WTC11 (cell line): Measurements from ENCODE around the gene WAC. TPM values are rescaled to one million over a fixed set of nuclear protein-coding genes. Genes with fewer than 3 reads are reported as not detected.

ENCODE experiments used
- ATAC-seq: fragments of 200-7000 bp; cut with Tn5 transposase; 2 replicates; pipeline ENCODE4 v1.10.0; 2021; ENCODE audit warnings: mild to moderate bottlenecking, moderate library complexity
- CTCF ChIA-PET: fragments of 300-600 bp; sonication (Branson Sonifier 250); formaldehyde crosslinking; loops from one replicate; lab custom pipeline; 2021; ENCODE audit warnings: antibody characterized with exemption; lab: Charles Lee
- POLR2A ChIA-PET: fragments of 350-600 bp; sonication (Branson Sonifier 250); formaldehyde crosslinking; loops from one replicate; lab custom pipeline; 2021; ENCODE audit warnings: antibody characterized with exemption; lab: Charles Lee
- DNase-seq: peaks from one replicate; pipeline ENCODE4 v3.0.0; 2021; ENCODE audit warnings: low spot score
- H3K27ac Mint-ChIP-seq: 2 replicates; pipeline ENCODE4 v1.8.0; 2021; ENCODE audit warnings: mixed read lengths
- H3K27me3 Mint-ChIP-seq: 2 replicates; pipeline ENCODE4 v1.8.0; 2021; ENCODE audit warnings: low read depth, mild to moderate bottlenecking, moderate library complexity, mixed read lengths
- H3K36me3 Mint-ChIP-seq: 2 replicates; pipeline ENCODE4 v1.8.0; 2021; ENCODE audit warnings: mixed read lengths
- H3K4me1 Mint-ChIP-seq: 2 replicates; pipeline ENCODE4 v1.8.0; 2022; ENCODE audit warnings: mixed read lengths
- H3K4me3 Mint-ChIP-seq: 2 replicates; pipeline ENCODE4 v1.8.0; 2021; ENCODE audit warnings: mild to moderate bottlenecking, moderate library complexity, mixed read lengths
- H3K9me3 Mint-ChIP-seq: 2 replicates; pipeline ENCODE4 v1.8.0; 2021; ENCODE audit warnings: mixed read lengths
- AFF4 ChIP-seq: sonication (generic); formaldehyde crosslinking; IDR thresholded peaks from 2 replicates; pipeline ENCODE4 v1.8.1; 2023; ENCODE audit warnings: mild to moderate bottlenecking, missing genetic modification reagents, borderline replicate concordance
- AR ChIP-seq: fragments of 250-450 bp; sonication (Bioruptor Pico); IDR thresholded peaks from 2 replicates; pipeline ENCODE4 v1.9.0; 2021; ENCODE audit warnings: mild to moderate bottlenecking
- ATF2 ChIP-seq: sonication (generic); formaldehyde crosslinking; IDR thresholded peaks from 2 replicates; pipeline ENCODE4 v1.8.1; 2022; ENCODE audit warnings: low read depth, missing genetic modification reagents, borderline replicate concordance
- ELF4 ChIP-seq: sonication (generic); formaldehyde crosslinking; IDR thresholded peaks from 2 replicates; pipeline ENCODE4 v1.8.1; 2022; ENCODE audit warnings: low read depth, mild to moderate bottlenecking, moderate library complexity, missing genetic modification reagents
- FOXK1 ChIP-seq: sonication (generic); formaldehyde crosslinking; IDR thresholded peaks from 2 replicates; pipeline ENCODE4 v1.8.0; 2022; ENCODE audit warnings: mild to moderate bottlenecking, moderate library complexity, missing genetic modification reagents
- GABPB1 ChIP-seq: sonication (generic); formaldehyde crosslinking; IDR thresholded peaks from 2 replicates; pipeline ENCODE4 v1.8.1; 2023; ENCODE audit warnings: mild to moderate bottlenecking, missing genetic modification reagents
- HMGXB4 ChIP-seq: sonication (generic); formaldehyde crosslinking; IDR thresholded peaks from 2 replicates; pipeline ENCODE4 v1.8.1; 2023; ENCODE audit warnings: mild to moderate bottlenecking, moderate library complexity, missing genetic modification reagents
- SMAD4 ChIP-seq: sonication (generic); formaldehyde crosslinking; IDR thresholded peaks from 2 replicates; pipeline ENCODE4 v1.8.0; 2022; ENCODE audit warnings: mild to moderate bottlenecking, missing genetic modification reagents
- SOX15 ChIP-seq: fragments of 250-450 bp; sonication (Bioruptor Pico); IDR thresholded peaks from 2 replicates; pipeline ENCODE4 v1.9.0; 2021; ENCODE audit warnings: mild to moderate bottlenecking
- STAT6 ChIP-seq: sonication (generic); formaldehyde crosslinking; conservative IDR thresholded peaks from 2 replicates; pipeline ENCODE4 v1.8.1; 2023; ENCODE audit warnings: mild to moderate bottlenecking, low read depth, missing genetic modification reagents, moderate library complexity
- TEAD1 ChIP-seq: sonication (generic); formaldehyde crosslinking; IDR thresholded peaks from 2 replicates; pipeline ENCODE4 v1.8.0; 2022; ENCODE audit warnings: mild to moderate bottlenecking, missing genetic modification reagents
- TP53 ChIP-seq: sonication (generic); formaldehyde crosslinking; IDR thresholded peaks from 2 replicates; pipeline ENCODE4 v1.8.1; 2023; ENCODE audit warnings: mild to moderate bottlenecking, missing genetic modification reagents
- ZMAT4 ChIP-seq: fragments of 250-450 bp; sonication (Bioruptor Pico); IDR thresholded peaks from 2 replicates; pipeline ENCODE4 v1.9.0; 2021; ENCODE audit warnings: mild to moderate bottlenecking
- ZNF281 ChIP-seq: sonication (generic); formaldehyde crosslinking; IDR thresholded peaks from 2 replicates; pipeline ENCODE4 v1.8.0; 2023; ENCODE audit warnings: mild to moderate bottlenecking, missing genetic modification reagents
- ZNF425 ChIP-seq: fragments of 250-450 bp; sonication (Bioruptor Pico); conservative IDR thresholded peaks from 2 replicates; pipeline ENCODE4 v1.9.0; 2021; ENCODE audit warnings: mild to moderate bottlenecking
- total RNA-seq: library from RNA; stranded (reverse); gene quantifications from 3 replicates; pipeline ENCODE4 v1.2.3, GENCODE V29; 2021

WAC gene
- total RNA-seq, 1 experiment from 2014 or later: 108 TPM

GRCh38 chr10:28503114-28503513 is 29.8 kb upstream of the WAC start (continued):
- TF ChIP-seq ELF4 (CRISPR knock-in tag) (no peak), AFF4 (CRISPR knock-in tag) (no peak), TEAD1 (CRISPR knock-in tag) (no peak), HMGXB4 (CRISPR knock-in tag) (no peak)
- TF ChIP-seq, all 79 proteins: peak for 0

- DNase-seq (no peak), ATAC-seq (no peak)
- Mint-ChIP-seq H3K4me3 (no peak overlapping the region), H3K4me1 (peaks cover 13% of the 10 kb centered on the region), H3K36me3 (peaks cover 3% of the 10 kb centered on the region; the same call in 1 of the 2 replicates), H3K9me3 (peaks cover 6% of the 10 kb centered on the region; the same call in 1 of the 2 replicates), H3K27me3 (no peaks in the 10 kb centered on the region), H3K27ac (no peak overlapping the region)
- ChIA-PET CTCF (no interaction called here), POLR2A (no interaction called here)
- TF ChIP-seq SOX15 (CRISPR knock-in tag) (no peak), AR (CRISPR knock-in tag) (no peak), ZMAT4 (CRISPR knock-in tag) (no peak), ZNF281 (CRISPR knock-in tag) (no peak), FOXK1 (no peak), TP53 (no peak), ZNF425 (CRISPR knock-in tag) (no peak), GABPB1 (CRISPR knock-in tag) (no peak), STAT6 (no peak), SMAD4 (CRISPR knock-in tag) (no peak), ATF2 (CRISPR knock-in tag) (no peak)
Measured at GRCh38 chr10:28505359-28505959, 27.5 kb upstream of the WAC start.
